ENCODE measurements around the gene LILRA2. TPM values are rescaled to one million over a fixed set of nuclear protein-coding genes. Genes with fewer than 3 reads are reported as not detected.

The LILRA2 gene
- total and polyA plus RNA-seq, 2 experiments from 2014 or later = not detected

- no peak overlapping the region for H3K4me3 Mint-ChIP-seq
- Histone ChIP-seq H4K20me1 (replicated peaks; ENCODE audit: insufficient read depth) (no peaks in the 10 kb centered on the region), H3K4me3 (no peak overlapping the region), H3K4me1 (ENCODE audit: insufficient read depth) (no peaks in the 10 kb centered on the region), H3K27me3 (ENCODE audit: insufficient read depth) (no peaks in the 10 kb centered on the region), H3F3A (replicated peaks; ENCODE audit: low read depth) (no peaks in the 10 kb centered on the region), H3K9me2 (ENCODE audit: insufficient read depth) (no peaks in the 10 kb centered on the region), H2AFZ (no peak overlapping the region), H3K36me3 (ENCODE audit: insufficient read depth) (no peaks in the 10 kb centered on the region), H3K27ac (ENCODE audit: low read depth) (no peak overlapping the region), H3K4me2 (no peak overlapping the region), H3K79me2 (replicated peaks; ENCODE audit: insufficient read depth) (no peaks in the 10 kb centered on the region)
- peaks cover 3% of the 10 kb centered on the region for H3K27me3 Mint-ChIP-seq (ENCODE audit: insufficient read depth, low read depth, poor library complexity)
- H3K4me1 Mint-ChIP-seq = no peaks in the 10 kb centered on the region
- H3K36me3 Mint-ChIP-seq (ENCODE audit: low read depth) = peaks cover 34% of the 10 kb centered on the region
- no peak overlapping the region for H3K27ac Mint-ChIP-seq
- DNase-seq (ENCODE audit: low spot score) = no peak
- H3K9me3 Mint-ChIP-seq = peaks cover 94% of the 10 kb centered on the region
- no peak for ATAC-seq
- TF ChIP-seq CREB1 (CRISPR knock-in tag; IDR thresholded peaks at IDR 0.05; ENCODE audit: low read depth) (no peak), REST (IDR thresholded peaks at IDR 0.05; ENCODE audit: unreplicated experiment) (no peak), STAT1 (IDR thresholded peaks at IDR 0.05; ENCODE audit: unreplicated experiment) (no peak), POLR2AphosphoS5 (IDR thresholded peaks at IDR 0.05; ENCODE audit: low read depth) (no peak), ZNF114 (CRISPR knock-in tag; IDR thresholded peaks at IDR 0.05) (no peak), ETS1 (IDR thresholded peaks at IDR 0.05) (no peak)
Observed at GRCh38 chr19:54554006-54554405, 19.6 kb upstream of the LILRA2 start.

- ATAC-seq = no peak
- H3K27me3 Mint-ChIP-seq (ENCODE audit: insufficient read depth, low read depth, poor library complexity) = peaks cover 3% of the 10 kb centered on the region
- TF ChIP-seq REST (IDR thresholded peaks at IDR 0.05; ENCODE audit: unreplicated experiment) (no peak), ETS1 (IDR thresholded peaks at IDR 0.05) (no peak), NANOG (IDR thresholded peaks at IDR 0.05; ENCODE audit: borderline replicate concordance) (no peak), JUNB (IDR thresholded peaks at IDR 0.05; ENCODE audit: unreplicated experiment) (no peak), STAT1 (IDR thresholded peaks at IDR 0.05; ENCODE audit: unreplicated experiment) (no peak)
Observed at GRCh38 chr19:54554896-54555295, 18.7 kb upstream of the LILRA2 start.

More at GRCh38 chr19:54554896-54555295, 18.7 kb upstream of the LILRA2 start:
- Histone ChIP-seq H2AFZ (no peak overlapping the region), H4K20me1 (replicated peaks; ENCODE audit: insufficient read depth) (no peaks in the 10 kb centered on the region), H3K4me3 (no peak overlapping the region), H3F3A (replicated peaks; ENCODE audit: low read depth) (no peaks in the 10 kb centered on the region), H3K4me1 (ENCODE audit: insufficient read depth) (no peaks in the 10 kb centered on the region), H3K27me3 (ENCODE audit: insufficient read depth) (no peaks in the 10 kb centered on the region), H3K36me3 (ENCODE audit: insufficient read depth) (no peaks in the 10 kb centered on the region), H3K9me2 (ENCODE audit: insufficient read depth) (no peaks in the 10 kb centered on the region), H3K27ac (ENCODE audit: low read depth) (no peak overlapping the region), H3K79me2 (replicated peaks; ENCODE audit: insufficient read depth) (no peaks in the 10 kb centered on the region), H3K4me2 (no peak overlapping the region)
- no peak for DNase-seq (ENCODE audit: low spot score)
- H3K27ac Mint-ChIP-seq = no peak overlapping the region
- no peaks in the 10 kb centered on the region for H3K4me1 Mint-ChIP-seq
- no peak overlapping the region for H3K4me3 Mint-ChIP-seq
- H3K9me3 Mint-ChIP-seq = peaks cover 90% of the 10 kb centered on the region
- peaks cover 31% of the 10 kb centered on the region for H3K36me3 Mint-ChIP-seq (ENCODE audit: low read depth)
